B cell (primary cell): ENCODE measurements around the gene PPTC7. TPM values are rescaled to one million over a fixed set of nuclear protein-coding genes. Genes with fewer than 3 reads are reported as not detected.

Experiments used
- ATAC-seq: fragments of 200-7000 bp; cut with Tn5 transposase; one replicate; pipeline ENCODE4 v1.10.0; 2021; ENCODE audit warnings: low read depth, mild to moderate bottlenecking, moderate number of reproducible peaks, moderate library complexity
- CTCF ChIA-PET: fragments of 350-600 bp; sonication (Branson Sonifier 250); formaldehyde crosslinking; loops from one replicate; lab custom pipeline; 2021; ENCODE audit warnings: antibody characterized with exemption, inconsistent platforms; lab: Charles Lee
- POLR2A ChIA-PET: fragments of 350-600 bp; sonication (Branson Sonifier 250); formaldehyde crosslinking; loops from one replicate; lab custom pipeline; 2021; ENCODE audit warnings: antibody characterized with exemption; lab: Charles Lee
- DNase-seq: peaks from one replicate; pipeline ENCODE4 v3.0.0; 2013
- H2AFZ ChIP-seq: 2 replicates; pipeline ENCODE4 v1.6.1; 2012; ENCODE audit warnings: mild to moderate bottlenecking, low read depth, low read length; ENCODE audit not compliant: insufficient read depth, poor library complexity, severe bottlenecking
- H3K27ac ChIP-seq, 2 donors: 1 replicate in 1 of 2; 2 replicates in 1 of 2; pipeline ENCODE4 v1.5.1; 2012 to 2013; ENCODE audit warnings: low read length in 2 of 2, mild to moderate bottlenecking in 2 of 2, moderate library complexity in 1 of 2
- H3K27me3 ChIP-seq, 4 experiments: fragments of 200-600 bp in 1 of 4; sonication (generic) in 1 of 4; replicated peaks in 1 of 4; 1 replicate in 2 of 4; 2 replicates in 2 of 4; pipeline versions ENCODE4 v1.6.1 to v1.7.0; 2013 to 2016; ENCODE audit warnings: low read length in 3 of 4, mild to moderate bottlenecking in 2 of 4, mixed read lengths in 1 of 4, moderate library complexity in 1 of 4; ENCODE audit not compliant: insufficient read depth in 4 of 4, control insufficient read depth in 3 of 4; ENCODE audit errors: control extremely low read depth in 1 of 4
- H3K36me3 ChIP-seq, 2 experiments: replicated peaks in 1 of 2; 1 replicate in 1 of 2; 2 replicates in 1 of 2; pipeline versions ENCODE4 v1.6.1 to v1.7.1; 2013; ENCODE audit warnings: low read length in 1 of 2; ENCODE audit not compliant: insufficient read depth in 2 of 2, control insufficient read depth in 1 of 2; ENCODE audit errors: control extremely low read depth in 1 of 2, extremely low read depth in 1 of 2
- H3K4me1 ChIP-seq, 2 donors: fragments of 200-600 bp in 1 of 2; sonication (generic) in 1 of 2; 1 replicate in 1 of 2; 2 replicates in 1 of 2; pipeline versions ENCODE4 v1.5.1 to v1.6.1; 2013 to 2017; ENCODE audit warnings: low read length in 2 of 2; ENCODE audit not compliant: control insufficient read depth in 2 of 2, insufficient read depth in 2 of 2
- H3K4me2 ChIP-seq: replicated peaks from 2 replicates; pipeline ENCODE3; 2012; ENCODE audit warnings: mild to moderate bottlenecking, low read depth, low read length; ENCODE audit not compliant: poor library complexity, severe bottlenecking
- H3K4me3 ChIP-seq, 5 experiments: fragments of 200-600 bp in 1 of 5; sonication (generic) in 1 of 5; 1 replicate in 3 of 5; 2 replicates in 2 of 5; pipeline versions ENCODE4 v1.5.1 to v1.7.0; 2011 to 2016; ENCODE audit warnings: low read length in 4 of 5, mild to moderate bottlenecking in 4 of 5, low read depth in 2 of 5, control low read depth in 1 of 5, moderate library complexity in 1 of 5; ENCODE audit not compliant: insufficient read depth in 1 of 5; ENCODE audit errors: control extremely low read depth in 1 of 5, extremely low read depth in 1 of 5
- H3K79me2 ChIP-seq: fragments of 200-600 bp; sonication (generic); one replicate; pipeline ENCODE4 v1.6.0; 2016; ENCODE audit warnings: low read length; ENCODE audit not compliant: control insufficient read depth, insufficient read depth
- H3K9ac ChIP-seq: fragments of 200-600 bp; sonication (generic); 2 replicates; pipeline ENCODE4 v1.6.1; 2017; ENCODE audit warnings: mild to moderate bottlenecking, low read length, moderate library complexity
- H3K9me3 ChIP-seq, 3 donors: one replicate each; pipeline versions ENCODE4 v1.6.1 to v1.7.1; 2013; ENCODE audit warnings: low read length in 2 of 3; ENCODE audit not compliant: control insufficient read depth in 2 of 3, insufficient read depth in 1 of 3; ENCODE audit errors: control extremely low read depth in 1 of 3
- H4K20me1 ChIP-seq: 2 replicates; pipeline ENCODE4 v1.6.0; 2012; ENCODE audit warnings: mild to moderate bottlenecking, low read length; ENCODE audit not compliant: insufficient read depth, control insufficient read depth, poor library complexity, severe bottlenecking
- H3K27ac Mint-ChIP-seq: one replicate; pipeline ENCODE4 v1.8.0; 2021; ENCODE audit warnings: mixed read lengths
- H3K27me3 Mint-ChIP-seq: one replicate; pipeline ENCODE4 v1.8.0; 2021; ENCODE audit warnings: mixed read lengths
- H3K4me1 Mint-ChIP-seq: one replicate; pipeline ENCODE4 v1.8.0; 2021; ENCODE audit warnings: mixed read lengths
- H3K4me3 Mint-ChIP-seq: one replicate; pipeline ENCODE4 v1.8.0; 2021; ENCODE audit warnings: mixed read lengths
- H3K9me3 Mint-ChIP-seq: one replicate; pipeline ENCODE4 v1.8.0; 2022; ENCODE audit warnings: mixed read lengths; ENCODE audit not compliant: insufficient read depth
- CTCF ChIP-seq: fragments of 200-600 bp; IDR thresholded peaks from one replicate; pipeline ENCODE4 v1.8.0; 2022; ENCODE audit warnings: antibody characterized with exemption, mild to moderate bottlenecking
- EZH2 ChIP-seq: IDR thresholded peaks from 2 replicates; pipeline ENCODE4 v1.6.1; 2012; ENCODE audit warnings: borderline replicate concordance, low read depth, mild to moderate bottlenecking, moderate library complexity, low read length; ENCODE audit not compliant: insufficient read depth, poor library complexity, severe bottlenecking
- WGBS: methylation state at CpG from one replicate; pipeline ENCODE4 v1.1.5; 2013; ENCODE audit warnings: missing lambda C conversion rate; ENCODE audit not compliant: insufficient coverage; 5-methylcytosine and 5-hydroxymethylcytosine counted together
- intact Hi-C: fragments of 100-400 bp; cut with micrococcal nuclease; formaldehyde crosslinking; loops from one replicate; pipeline ENCODE4 v1.10.0; 2022
- polyA plus RNA-seq: library from polyadenylated mRNA; depleted of rRNA; stranded (reverse); fragments of >200 nt; gene quantifications from 2 replicates; pipeline ENCODE4 v1.2.3, GENCODE V29; 2012
- total RNA-seq, 2 donors: library from RNA; stranded (reverse); fragments of 120-200 nt in 1 of 2; gene quantifications; 1 replicate in 1 of 2; 2 replicates in 1 of 2; pipeline versions ENCODE4 v1.2.3 to v1.2.4, GENCODE V29; 2013 to 2022

Gene PPTC7
- total and polyA plus RNA-seq, 2 donors (not counting 1 experiment from before 2014, with no cell fraction given): 20.7 to 44.9 TPM

GRCh38 chr12:110501399-110501751, 81.7 kb downstream of the PPTC7 start:
- Mint-ChIP-seq H3K4me1 (peaks cover 30% of the 10 kb centered on the region), H3K27ac (peak overlapping the region; percentile 96), H3K9me3 (no peaks in the 10 kb centered on the region), H3K27me3 (no peaks in the 10 kb centered on the region), H3K4me3 (peak overlapping the region; percentile 93)
- ChIA-PET POLR2A (interaction anchor here (0.5 to 1.7 kb wide), 3 partner anchors 27 to 51 kb away, joined by 3 to 13 read pairs (median 10); partner anchors contain the start of genes ARPC3, FAM216A and GPN3), CTCF (interaction anchor here (0.8 to 4.3 kb wide), 5 partner anchors 32 to 100 kb away, joined by 4 to 25 read pairs (median 11); partner anchors contain the start of genes ARPC3, FAM216A and GPN3)
- peak overlapping the region; percentile 90 to 99 (median 95) for H3K4me3 ChIP-seq
- H3K4me1 ChIP-seq: peaks cover 19 to 20% of the 10 kb centered on the region in 2 donors
- no peaks in the 10 kb centered on the region for H3K27me3 ChIP-seq
- peaks cover 56% of the 10 kb centered on the region for H3K79me2 ChIP-seq
- DNase-seq (no peak), ATAC-seq (peak; percentile 1)
- peak overlapping the region; percentile 100 for H2AFZ ChIP-seq
- intact Hi-C loops: loop anchor here (5.0 kb wide), 1 partner anchor 219 kb away; the partner anchor contains the start of gene ATP2A2
- peak overlapping the region; percentile 82 for H3K9ac ChIP-seq
- peak overlapping the region; percentile 80 for H3K4me2 ChIP-seq
- TF ChIP-seq CTCF (no peak), EZH2 (no peak)
- H3K27ac ChIP-seq: peak overlapping the region; percentile 80 to 84
- H3K9me3 ChIP-seq: no peaks in the 10 kb centered on the region
- H3K36me3 ChIP-seq: peaks cover 0 to 2% of the 10 kb centered on the region in 2 experiments
- H4K20me1 ChIP-seq: no peaks in the 10 kb centered on the region
- 2% methylated on average over 15 of the region's 17 CpGs for WGBS

GRCh38 chr12:110498984-110499706, 84.0 kb downstream of the PPTC7 start:
- Histone ChIP-seq H4K20me1 (no peaks in the 10 kb centered on the region), H3K4me2 (no peak overlapping the region), H3K4me3 (no peak overlapping the region), H3K27me3 (no peaks in the 10 kb centered on the region), H3K9ac (no peak overlapping the region), H3K4me1 (peaks cover 19 to 20% of the 10 kb centered on the region in 2 donors), H3K9me3 (no peaks in the 10 kb centered on the region), H3K36me3 (peaks cover 1 to 16% of the 10 kb centered on the region in 2 experiments), H2AFZ (no peak overlapping the region), H3K79me2 (peaks cover 61% of the 10 kb centered on the region), H3K27ac (peak overlapping the region in 1 of 2 donors; percentile 34)
- no CpG with 5 or more reads among the region's 4 CpGs for WGBS
- TF ChIP-seq CTCF (no peak), EZH2 (no peak)
- Mint-ChIP-seq H3K4me1 (peaks cover 30% of the 10 kb centered on the region), H3K9me3 (no peaks in the 10 kb centered on the region), H3K27me3 (no peaks in the 10 kb centered on the region), H3K4me3 (peak overlapping the region; percentile 27), H3K27ac (peak overlapping the region; percentile 35)
- DNase-seq: no peak
- no peak for ATAC-seq
- CTCF ChIA-PET: interaction anchor here (0.6 to 4.3 kb wide), 8 partner anchors 13 to 389 kb away, joined by 3 to 25 read pairs (median 4); partner anchors contain the start of genes ARPC3, FAM216A and GPN3
- intact Hi-C loops: no loop called here
- POLR2A ChIA-PET: interaction anchor here (1.3 kb wide), 1 partner anchor 49 kb away, joined by 3 read pairs; no protein-coding TSS in a partner anchor
